Measurements from ENCODE around the gene RNF123. TPM values are rescaled to one million over a fixed set of nuclear protein-coding genes. Genes with fewer than 3 reads are reported as not detected.

RNF123 gene
- 20.1 and 28.1 TPM in 2 replicates for total RNA-seq (2012; rRNA removed)

DNA sequence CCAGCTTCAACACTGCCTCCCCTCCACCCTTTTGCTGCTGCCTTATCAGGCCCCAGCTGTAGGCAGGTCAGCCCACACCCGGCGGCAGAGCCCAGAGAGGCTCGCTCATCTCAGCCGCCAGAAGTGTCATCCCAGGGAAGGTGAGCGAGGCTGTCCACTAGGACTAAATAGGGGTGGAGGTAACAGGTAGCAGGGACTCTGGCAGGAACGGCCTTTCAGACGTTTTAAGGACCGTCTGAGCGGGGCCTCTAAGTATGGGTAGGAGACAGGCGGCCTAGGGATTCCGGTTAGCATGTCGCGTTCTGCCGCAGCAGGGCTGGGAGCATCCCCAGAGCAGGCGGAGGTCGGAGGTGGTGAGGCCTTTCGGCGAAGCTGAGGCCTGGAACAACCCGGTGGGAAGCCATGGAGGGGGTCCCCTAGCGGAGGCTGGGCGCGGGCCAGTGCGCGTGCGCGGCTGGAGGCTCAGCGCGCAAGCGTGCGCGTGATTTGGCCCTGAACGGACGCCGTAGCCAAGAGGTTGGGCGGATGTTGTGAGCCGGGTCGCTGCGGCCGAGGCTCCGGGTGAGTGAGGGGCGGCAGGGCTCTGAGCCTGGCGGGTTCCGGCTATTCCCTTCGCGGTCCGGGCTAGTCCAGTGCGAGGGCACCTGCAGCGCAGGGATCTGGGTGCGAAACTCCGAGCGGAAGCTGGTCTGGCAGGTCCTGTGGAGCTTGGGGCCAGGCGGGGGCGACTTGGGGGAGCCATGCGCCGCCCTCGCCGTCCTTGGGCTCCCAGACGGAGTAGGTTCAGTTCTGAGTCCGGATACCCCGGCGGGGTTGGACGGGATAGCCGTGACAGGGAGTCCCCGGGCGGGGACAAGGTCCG is at the start of gene RNF123, which contains the start of gene MST1:
Gene RNF123, plus strand, starts transcription at position 512 of the 862 bp plus-strand sequence. CDS start 1,609 bp downstream, outside the sequence.
Gene MST1, minus strand, starts transcription at position 429 of the 862 bp plus-strand sequence. CDS start 783 bp downstream, outside the sequence.
- no peaks in the 10 kb centered on the region for H3K36me3 ChIP-seq (ENCODE audit: insufficient read depth, low read length)
- H3K4me1 ChIP-seq (ENCODE audit: control insufficient read depth, insufficient read depth, low read length): peaks cover 16% of the 10 kb centered on the region
- no peaks in the 10 kb centered on the region for H3K27me3 ChIP-seq (ENCODE audit: control insufficient read depth, insufficient read depth, low read length)
- H3K9me3 ChIP-seq (replicated peaks; ENCODE audit: low read length): no peaks in the 10 kb centered on the region
- peak within 1 kb of the TSS; percentile 93 for H3K4me2 ChIP-seq (ENCODE audit: low read length)
- peak within 1 kb of the TSS; percentile 94 for H3K4me3 ChIP-seq (ENCODE audit: low read length)
- peak within 1 kb of the TSS; percentile 93 for H3K9ac ChIP-seq (ENCODE audit: low read depth, low read length)

- Histone ChIP-seq H3K27me3 (ENCODE audit: control insufficient read depth, insufficient read depth, low read length) (peaks cover 32% of the 10 kb centered on the region), H3K4me2 (ENCODE audit: low read length) (no peak overlapping the region), H3K9me3 (replicated peaks; ENCODE audit: low read length) (no peaks in the 10 kb centered on the region), H3K36me3 (ENCODE audit: insufficient read depth, low read length) (no peaks in the 10 kb centered on the region), H3K4me1 (ENCODE audit: control insufficient read depth, insufficient read depth, low read length) (peaks cover 7% of the 10 kb centered on the region), H3K9ac (ENCODE audit: low read depth, low read length) (no peak overlapping the region), H3K4me3 (ENCODE audit: low read length) (no peak overlapping the region)
Measured at GRCh38 chr3:49641292-49641691, 48.1 kb upstream of the RNF123 start.

DNA sequence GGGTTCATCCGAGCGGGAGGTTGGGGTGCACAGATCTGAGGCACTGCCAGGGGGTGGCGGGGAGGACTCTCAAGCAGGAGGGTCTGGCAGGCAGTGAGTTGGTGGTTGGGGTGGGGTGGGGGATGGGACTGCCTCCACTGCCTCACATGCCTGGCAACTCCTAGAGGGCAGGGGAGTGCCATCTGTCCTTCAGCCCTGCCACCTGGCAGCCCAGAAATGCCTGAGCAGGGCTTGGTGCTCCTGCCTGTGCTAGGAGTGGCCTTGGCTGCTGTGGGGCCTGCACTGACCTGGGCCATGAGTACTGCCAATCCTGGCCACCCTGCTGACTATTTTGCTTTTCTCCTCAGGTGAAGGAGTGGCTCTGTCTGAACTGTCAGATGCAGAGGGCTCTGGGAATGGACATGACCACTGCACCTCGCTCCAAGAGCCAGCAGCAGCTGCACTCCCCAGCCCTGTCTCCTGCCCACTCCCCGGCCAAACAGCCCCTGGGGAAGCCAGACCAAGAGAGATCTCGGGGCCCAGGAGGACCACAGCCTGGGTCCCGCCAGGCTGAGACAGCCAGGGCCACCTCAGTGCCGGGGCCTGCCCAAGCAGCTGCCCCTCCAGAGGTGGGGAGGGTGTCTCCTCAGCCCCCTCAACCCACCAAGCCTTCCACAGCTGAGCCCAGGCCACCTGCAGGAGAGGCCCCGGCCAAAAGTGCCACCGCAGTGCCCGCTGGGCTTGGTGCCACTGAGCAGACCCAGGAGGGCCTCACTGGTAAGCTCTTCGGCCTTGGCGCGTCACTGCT is 47.2 kb upstream of the RNF123 start:
- peaks cover 7% of the 10 kb centered on the region for H3K4me1 ChIP-seq (ENCODE audit: control insufficient read depth, insufficient read depth, low read length)
- H3K9me3 ChIP-seq (replicated peaks; ENCODE audit: low read length): no peaks in the 10 kb centered on the region
- H3K9ac ChIP-seq (ENCODE audit: low read depth, low read length): no peak overlapping the region
- peaks cover 31% of the 10 kb centered on the region for H3K27me3 ChIP-seq (ENCODE audit: control insufficient read depth, insufficient read depth, low read length)
- no peaks in the 10 kb centered on the region for H3K36me3 ChIP-seq (ENCODE audit: insufficient read depth, low read length)
- H3K4me2 ChIP-seq (ENCODE audit: low read length): no peak overlapping the region
- no peak overlapping the region for H3K4me3 ChIP-seq (ENCODE audit: low read length)

DNA sequence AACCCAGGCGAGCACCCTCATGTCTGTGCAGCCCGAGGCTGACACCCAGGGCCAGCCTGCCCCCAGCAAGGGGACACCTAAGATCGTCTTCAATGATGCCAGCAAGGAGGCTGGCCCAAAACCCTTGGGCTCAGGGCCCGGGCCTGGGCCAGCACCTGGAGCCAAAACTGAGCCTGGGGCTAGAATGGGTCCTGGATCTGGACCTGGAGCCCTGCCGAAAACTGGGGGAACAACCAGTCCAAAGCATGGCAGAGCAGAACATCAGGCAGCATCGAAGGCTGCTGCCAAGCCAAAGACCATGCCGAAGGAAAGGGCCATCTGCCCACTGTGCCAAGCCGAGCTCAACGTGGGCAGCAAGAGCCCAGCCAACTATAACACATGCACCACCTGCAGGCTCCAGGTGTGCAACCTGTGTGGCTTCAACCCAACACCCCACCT is 46.6 kb upstream of the RNF123 start:
- Histone ChIP-seq H3K9ac (ENCODE audit: low read depth, low read length) (no peak overlapping the region), H3K36me3 (ENCODE audit: insufficient read depth, low read length) (no peaks in the 10 kb centered on the region), H3K9me3 (replicated peaks; ENCODE audit: low read length) (no peaks in the 10 kb centered on the region), H3K4me2 (ENCODE audit: low read length) (no peak overlapping the region), H3K4me1 (ENCODE audit: control insufficient read depth, insufficient read depth, low read length) (peaks cover 7% of the 10 kb centered on the region), H3K4me3 (ENCODE audit: low read length) (no peak overlapping the region), H3K27me3 (ENCODE audit: control insufficient read depth, insufficient read depth, low read length) (peaks cover 30% of the 10 kb centered on the region)

DNA sequence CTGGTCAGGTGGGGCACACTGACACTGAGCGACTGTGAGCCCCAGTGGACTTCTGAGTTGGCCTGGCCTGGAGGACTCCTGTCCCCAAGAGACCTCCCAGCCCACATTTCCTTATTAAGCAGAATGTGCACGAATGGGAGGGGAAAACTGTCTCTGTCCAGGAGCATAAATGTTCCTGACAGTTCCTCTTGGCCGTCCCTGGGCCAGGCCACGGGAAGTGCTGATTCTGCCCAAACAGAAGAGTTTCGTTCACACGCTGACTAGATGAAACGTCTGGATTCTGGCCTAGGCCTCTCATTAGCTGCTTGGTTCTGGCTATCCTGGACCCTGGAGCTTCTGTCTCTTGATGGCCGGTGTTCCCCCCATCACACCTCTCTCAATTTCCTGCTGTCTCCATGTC is 44.7 kb upstream of the RNF123 start:
- H3K4me2 ChIP-seq (ENCODE audit: low read length): no peak overlapping the region
- H3K9ac ChIP-seq (ENCODE audit: low read depth, low read length): no peak overlapping the region
- H3K4me1 ChIP-seq (ENCODE audit: control insufficient read depth, insufficient read depth, low read length): no peaks in the 10 kb centered on the region
- H3K9me3 ChIP-seq (replicated peaks; ENCODE audit: low read length): no peaks in the 10 kb centered on the region
- H3K4me3 ChIP-seq (ENCODE audit: low read length): no peak overlapping the region
- no peaks in the 10 kb centered on the region for H3K36me3 ChIP-seq (ENCODE audit: insufficient read depth, low read length)
- H3K27me3 ChIP-seq (ENCODE audit: control insufficient read depth, insufficient read depth, low read length): peaks cover 26% of the 10 kb centered on the region

- no peaks in the 10 kb centered on the region for H3K4me1 ChIP-seq (ENCODE audit: control insufficient read depth, insufficient read depth, low read length)
- H3K9ac ChIP-seq (ENCODE audit: low read depth, low read length): no peak overlapping the region
- no peaks in the 10 kb centered on the region for H3K36me3 ChIP-seq (ENCODE audit: insufficient read depth, low read length)
Measured at GRCh38 chr3:49646236-49646635, 43.1 kb upstream of the RNF123 start.

DNA sequence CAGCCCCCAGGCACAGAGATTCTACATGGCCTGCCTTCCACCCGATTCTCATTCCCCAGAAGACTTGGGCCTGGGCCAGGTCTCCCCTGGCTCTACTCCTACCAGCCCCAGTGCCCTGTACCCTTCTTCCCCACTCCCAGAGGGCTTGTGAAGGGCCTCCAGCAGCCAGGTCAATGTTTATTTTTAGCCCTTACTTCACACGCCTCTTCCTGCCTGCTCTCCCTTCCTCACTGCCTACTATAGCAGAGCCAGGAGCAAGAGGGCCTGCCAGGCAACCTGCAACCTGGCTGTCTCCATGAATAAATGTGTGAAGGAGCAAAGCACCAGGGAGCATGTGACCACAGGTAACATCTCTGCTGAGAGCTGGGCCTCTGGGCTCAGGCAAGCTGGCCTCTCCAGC is 41.6 kb upstream of the RNF123 start:
- H3K27me3 ChIP-seq (ENCODE audit: control insufficient read depth, insufficient read depth, low read length): peaks cover 23% of the 10 kb centered on the region
- H3K4me2 ChIP-seq (ENCODE audit: low read length): no peak overlapping the region
- H3K9me3 ChIP-seq (replicated peaks; ENCODE audit: low read length): no peaks in the 10 kb centered on the region
- no peak overlapping the region for H3K4me3 ChIP-seq (ENCODE audit: low read length)
- H3K4me1 ChIP-seq (ENCODE audit: control insufficient read depth, insufficient read depth, low read length): no peaks in the 10 kb centered on the region
- H3K9ac ChIP-seq (ENCODE audit: low read depth, low read length): no peak overlapping the region
- no peaks in the 10 kb centered on the region for H3K36me3 ChIP-seq (ENCODE audit: insufficient read depth, low read length)

More at GRCh38 chr3:49646236-49646635, 43.1 kb upstream of the RNF123 start:
- H3K27me3 ChIP-seq (ENCODE audit: control insufficient read depth, insufficient read depth, low read length): peaks cover 25% of the 10 kb centered on the region
- no peak overlapping the region for H3K4me3 ChIP-seq (ENCODE audit: low read length)
- H3K4me2 ChIP-seq (ENCODE audit: low read length): no peak overlapping the region
- H3K9me3 ChIP-seq (replicated peaks; ENCODE audit: low read length): no peaks in the 10 kb centered on the region

- Histone ChIP-seq H3K4me1 (ENCODE audit: control insufficient read depth, insufficient read depth, low read length) (no peaks in the 10 kb centered on the region), H3K9ac (ENCODE audit: low read depth, low read length) (no peak overlapping the region), H3K4me2 (ENCODE audit: low read length) (no peak overlapping the region), H3K4me3 (ENCODE audit: low read length) (no peak overlapping the region), H3K27me3 (ENCODE audit: control insufficient read depth, insufficient read depth, low read length) (peaks cover 26% of the 10 kb centered on the region), H3K9me3 (replicated peaks; ENCODE audit: low read length) (no peaks in the 10 kb centered on the region), H3K36me3 (ENCODE audit: insufficient read depth, low read length) (no peaks in the 10 kb centered on the region)
Measured at GRCh38 chr3:49648354-49649019, 40.9 kb upstream of the RNF123 start.

DNA sequence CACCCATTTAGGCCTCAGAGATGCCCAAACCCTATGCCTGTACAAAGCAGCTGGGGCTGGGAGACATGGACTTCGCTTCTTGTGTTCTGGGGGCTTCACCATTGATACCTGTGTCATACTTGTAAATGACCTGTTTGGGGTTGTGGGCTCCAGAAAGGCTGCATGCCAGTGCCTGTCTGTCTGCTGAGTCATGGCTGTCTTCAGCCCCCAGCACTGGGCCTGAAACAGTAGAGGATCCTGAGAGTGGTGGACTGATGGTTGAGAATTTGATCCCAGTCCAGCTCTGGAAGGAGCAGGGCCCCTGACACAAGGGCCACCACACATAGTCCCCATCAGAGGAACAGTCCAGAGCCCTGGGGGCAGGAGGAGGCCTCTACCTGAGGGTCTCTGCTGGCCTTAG is 39.8 kb upstream of the RNF123 start:
- H3K9ac ChIP-seq (ENCODE audit: low read depth, low read length): no peak overlapping the region
- H3K4me3 ChIP-seq (ENCODE audit: low read length): no peak overlapping the region
- peaks cover 29% of the 10 kb centered on the region for H3K27me3 ChIP-seq (ENCODE audit: control insufficient read depth, insufficient read depth, low read length)
- no peaks in the 10 kb centered on the region for H3K9me3 ChIP-seq (replicated peaks; ENCODE audit: low read length)
- no peaks in the 10 kb centered on the region for H3K36me3 ChIP-seq (ENCODE audit: insufficient read depth, low read length)
- H3K4me1 ChIP-seq (ENCODE audit: control insufficient read depth, insufficient read depth, low read length): no peaks in the 10 kb centered on the region
- no peak overlapping the region for H3K4me2 ChIP-seq (ENCODE audit: low read length)

DNA sequence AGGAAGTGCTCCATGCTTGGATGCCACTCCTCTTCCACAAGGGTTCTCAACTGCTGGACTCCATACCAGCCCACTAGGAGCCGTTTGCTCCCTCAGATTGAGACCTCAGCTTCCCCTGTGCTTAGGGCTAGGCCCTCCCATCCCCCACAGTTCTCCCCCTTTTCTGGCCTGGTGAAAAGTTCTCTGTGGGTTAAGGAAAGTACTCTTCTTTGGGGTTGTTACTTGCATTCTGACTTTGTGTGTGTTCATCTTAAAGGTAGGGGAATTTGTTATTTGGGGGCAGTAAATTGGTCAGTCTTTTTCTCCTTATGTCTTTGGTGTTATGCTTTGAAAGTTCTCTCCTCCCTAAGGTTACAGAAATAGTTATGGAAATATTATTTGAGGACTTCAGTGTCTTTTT is 39.2 kb upstream of the RNF123 start:
- Histone ChIP-seq H3K9ac (ENCODE audit: low read depth, low read length) (no peak overlapping the region), H3K36me3 (ENCODE audit: insufficient read depth, low read length) (no peaks in the 10 kb centered on the region), H3K27me3 (ENCODE audit: control insufficient read depth, insufficient read depth, low read length) (peaks cover 29% of the 10 kb centered on the region), H3K4me3 (ENCODE audit: low read length) (no peak overlapping the region), H3K9me3 (replicated peaks; ENCODE audit: low read length) (no peaks in the 10 kb centered on the region), H3K4me1 (ENCODE audit: control insufficient read depth, insufficient read depth, low read length) (no peaks in the 10 kb centered on the region), H3K4me2 (ENCODE audit: low read length) (no peak overlapping the region)

GRCh38 chr3:49650637-49651036 is 38.7 kb upstream of the RNF123 start:
- no peak overlapping the region for H3K4me3 ChIP-seq (ENCODE audit: low read length)
- H3K9ac ChIP-seq (ENCODE audit: low read depth, low read length): no peak overlapping the region
- peaks cover 24% of the 10 kb centered on the region for H3K27me3 ChIP-seq (ENCODE audit: control insufficient read depth, insufficient read depth, low read length)
- H3K4me1 ChIP-seq (ENCODE audit: control insufficient read depth, insufficient read depth, low read length): no peaks in the 10 kb centered on the region
- no peaks in the 10 kb centered on the region for H3K9me3 ChIP-seq (replicated peaks; ENCODE audit: low read length)
- H3K4me2 ChIP-seq (ENCODE audit: low read length): no peak overlapping the region
- H3K36me3 ChIP-seq (ENCODE audit: insufficient read depth, low read length): no peaks in the 10 kb centered on the region

Measured in skeletal muscle satellite cell (primary cell).